RWPE1 (cell line): ENCODE measurements around the gene TULP3.

Source experiments
- CTCF ChIA-PET: fragments of 350-600 bp; sonication (Branson Sonifier 250); formaldehyde crosslinking; extraction: SDS; loops from one replicate; lab custom pipeline; 2021; lab: Yijun Ruan, JAX
- POLR2A ChIA-PET: fragments of 400-600 bp; formaldehyde crosslinking; extraction: SDS; loops from one replicate; lab custom pipeline; 2020; ENCODE audit warnings: antibody characterized with exemption; ENCODE audit not compliant: low non-redundant PET; lab: Yijun Ruan, JAX
- DNase-seq: peaks from one replicate; pipeline ENCODE4 v3.0.0; 2012; ENCODE audit warnings: low spot score
- H3K27ac ChIP-seq: fragments of 450-650 bp; 2 replicates; pipeline ENCODE4 v1.5.1; 2017
- TF ChIP-seq, protein P1 (sequence below): fragments of 450-650 bp; conservative IDR thresholded peaks from 2 replicates; pipeline ENCODE4 v1.5.1; 2017; ENCODE audit warnings: low read depth, mild to moderate bottlenecking

TULP3 gene

GRCh38 chr12:2959192-2959504 lies 68.5 kb downstream of the TULP3 start, which contains the start of gene TEAD4:
TSS of gene TEAD4 (plus strand) at chr12:2959397.
- ChIA-PET POLR2A (no interaction called here), CTCF (no interaction called here)
- TF ChIP-seq, protein P1, sequence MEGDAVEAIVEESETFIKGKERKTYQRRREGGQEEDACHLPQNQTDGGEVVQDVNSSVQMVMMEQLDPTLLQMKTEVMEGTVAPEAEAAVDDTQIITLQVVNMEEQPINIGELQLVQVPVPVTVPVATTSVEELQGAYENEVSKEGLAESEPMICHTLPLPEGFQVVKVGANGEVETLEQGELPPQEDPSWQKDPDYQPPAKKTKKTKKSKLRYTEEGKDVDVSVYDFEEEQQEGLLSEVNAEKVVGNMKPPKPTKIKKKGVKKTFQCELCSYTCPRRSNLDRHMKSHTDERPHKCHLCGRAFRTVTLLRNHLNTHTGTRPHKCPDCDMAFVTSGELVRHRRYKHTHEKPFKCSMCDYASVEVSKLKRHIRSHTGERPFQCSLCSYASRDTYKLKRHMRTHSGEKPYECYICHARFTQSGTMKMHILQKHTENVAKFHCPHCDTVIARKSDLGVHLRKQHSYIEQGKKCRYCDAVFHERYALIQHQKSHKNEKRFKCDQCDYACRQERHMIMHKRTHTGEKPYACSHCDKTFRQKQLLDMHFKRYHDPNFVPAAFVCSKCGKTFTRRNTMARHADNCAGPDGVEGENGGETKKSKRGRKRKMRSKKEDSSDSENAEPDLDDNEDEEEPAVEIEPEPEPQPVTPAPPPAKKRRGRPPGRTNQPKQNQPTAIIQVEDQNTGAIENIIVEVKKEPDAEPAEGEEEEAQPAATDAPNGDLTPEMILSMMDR = no peak
- DNase-seq = peak; percentile 89
- peak within 1 kb of the TSS; percentile 92 for H3K27ac ChIP-seq

DNA sequence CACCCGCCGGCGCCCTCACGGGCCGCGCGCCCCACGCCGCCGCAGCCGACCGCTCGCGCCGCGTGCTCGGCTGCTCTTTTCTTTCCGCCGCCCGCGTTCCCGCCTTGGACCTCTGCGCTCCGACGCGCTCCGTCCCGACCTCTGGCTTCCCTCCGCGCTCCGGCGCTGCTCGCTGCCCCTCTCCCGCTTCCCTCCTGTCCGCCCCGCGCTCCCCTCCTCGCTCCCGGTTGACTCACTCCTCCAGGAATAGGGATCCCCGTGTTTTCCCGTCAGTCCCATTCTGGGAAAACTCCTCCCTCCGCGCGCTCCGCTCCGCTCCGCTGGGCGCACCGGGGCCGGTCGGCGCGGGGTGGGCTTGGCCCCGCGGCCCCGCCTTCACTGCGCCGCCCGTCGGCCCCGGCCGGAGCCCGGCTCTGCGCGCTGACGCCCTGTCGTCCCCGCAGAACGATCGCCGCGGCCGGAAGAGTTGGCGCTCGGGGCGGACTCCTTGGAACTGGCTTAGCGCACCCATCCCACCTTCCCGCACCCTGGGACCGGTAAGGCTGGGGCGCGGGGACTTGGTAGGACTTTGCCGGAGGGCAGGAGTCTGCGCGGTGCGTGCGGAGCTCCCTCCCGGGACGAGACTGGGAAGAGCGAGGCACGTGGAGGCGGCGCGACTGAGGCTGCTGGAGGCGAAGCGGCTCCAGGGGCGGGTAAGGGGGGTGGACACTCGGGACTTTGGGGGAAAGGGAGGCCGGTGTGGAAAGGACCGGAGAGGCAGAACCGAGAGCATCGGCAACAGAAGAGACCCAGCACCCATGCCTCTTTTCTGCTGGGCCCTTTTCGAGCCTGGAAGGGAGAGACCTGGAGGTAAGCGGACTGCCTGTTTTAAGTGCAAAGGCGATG lies 69.1 kb downstream of the TULP3 start:
- TF ChIP-seq, protein P1 = no peak
- CTCF ChIA-PET = interaction anchor here (0.6 to 0.7 kb wide), 3 partner anchors 75 to 127 kb away, joined by 4 read pairs; partner anchors contain the start of genes FOXM1 and RHNO1
- H3K27ac ChIP-seq = peak overlapping the region; percentile 92
- DNase-seq = peak; percentile 58
- POLR2A ChIA-PET = no interaction called here

GRCh38 chr12:2960390-2960956 lies 69.8 kb downstream of the TULP3 start:
- CTCF ChIA-PET = no interaction called here
- H3K27ac ChIP-seq = peak overlapping the region; percentile 92
- peak; percentile 32 for DNase-seq
- POLR2A ChIA-PET = interaction anchor here (0.9 kb wide), 1 partner anchor 10 kb away, joined by 3 read pairs; no protein-coding TSS in a partner anchor
- TF ChIP-seq, protein P1 = no peak

GRCh38 chr12:2960996-2961616 lies 70.4 kb downstream of the TULP3 start:
- TF ChIP-seq, protein P1 = no peak
- peak overlapping the region; percentile 92 for H3K27ac ChIP-seq
- ChIA-PET POLR2A (interaction anchor here (0.9 kb wide), 1 partner anchor 10 kb away, joined by 3 read pairs; no protein-coding TSS in a partner anchor), CTCF (no interaction called here)
- no peak for DNase-seq

- DNase-seq = no peak
- ChIA-PET POLR2A (interaction anchor here (0.9 kb wide), 1 partner anchor 9 kb away, joined by 3 read pairs; no protein-coding TSS in a partner anchor), CTCF (no interaction called here)
- H3K27ac ChIP-seq = no peak overlapping the region
- TF ChIP-seq, protein P1 = no peak
Observed at GRCh38 chr12:2961705-2962104, 71.0 kb downstream of the TULP3 start.

GRCh38 chr12:2963154-2963759 lies 72.6 kb downstream of the TULP3 start:
- TF ChIP-seq, protein P1 = no peak
- POLR2A ChIA-PET = no interaction called here
- DNase-seq = no peak
- CTCF ChIA-PET = interaction anchor here (0.6 kb wide), 2 partner anchors 25 to 39 kb away, joined by 3 read pairs; no protein-coding TSS in a partner anchor
- H3K27ac ChIP-seq = peak overlapping the region; percentile 39
